ENCODE results near the gene TNP2. TPM values are rescaled to one million over a fixed set of nuclear protein-coding genes. Genes with fewer than 3 reads are reported as not detected.

The TNP2 gene
- total and polyA plus RNA-seq, 2 donors from 2014 or later = not detected

- intact Hi-C loops (cut with DNase I) = no loop called here
- H3K36me3 ChIP-seq (ENCODE audit: control insufficient read depth in 2 of 3, insufficient read depth in 3 of 3, low read length in 3 of 3) = no peaks in the 10 kb centered on the region
- DNase-seq = peak; percentile 87 to 95 (median 93)
- TF ChIP-seq CTCF (IDR thresholded peaks at IDR 0.05; ENCODE audit: borderline replicate concordance, extremely low read depth, insufficient read depth) = no peak
- H3K4me3 ChIP-seq (ENCODE audit: low read length in 3 of 3) = no peak overlapping the region
- no peaks in the 10 kb centered on the region for H3K27me3 ChIP-seq (ENCODE audit: control insufficient read depth, insufficient read depth, low read length)
- no peak overlapping the region for H3K9ac ChIP-seq (ENCODE audit: low read length in 3 of 3)
- H3K9me3 ChIP-seq (ENCODE audit: control insufficient read depth in 2 of 3, insufficient read depth in 1 of 3, low read length in 3 of 3) = no peaks in the 10 kb centered on the region
- no peak overlapping the region for H3K27ac ChIP-seq (ENCODE audit: low read depth in 2 of 2, low read length in 2 of 2)
- peaks cover 0 to 10% (median 6%) of the 10 kb centered on the region in 3 donors for H3K4me1 ChIP-seq (ENCODE audit: control insufficient read depth in 2 of 3, insufficient read depth in 2 of 3, low read depth in 1 of 3, low read length in 3 of 3)
- FAIRE-seq = no peak
Measured at GRCh38 chr16:11315510-11315909, 46.4 kb upstream of the TNP2 start.

GRCh38 chr16:11314309-11314894, 45.3 kb upstream of the TNP2 start:
- FAIRE-seq = no peak
- no peak for TF ChIP-seq CTCF (IDR thresholded peaks at IDR 0.05; ENCODE audit: borderline replicate concordance, extremely low read depth, insufficient read depth)
- Histone ChIP-seq H3K27me3 (ENCODE audit: control insufficient read depth, insufficient read depth, low read length) (no peaks in the 10 kb centered on the region), H3K9me3 (ENCODE audit: control insufficient read depth in 2 of 3, insufficient read depth in 1 of 3, low read length in 3 of 3) (no peaks in the 10 kb centered on the region), H3K4me3 (ENCODE audit: low read length in 3 of 3) (no peak overlapping the region), H3K36me3 (ENCODE audit: control insufficient read depth in 2 of 3, insufficient read depth in 3 of 3, low read length in 3 of 3) (no peaks in the 10 kb centered on the region), H3K27ac (ENCODE audit: low read depth in 2 of 2, low read length in 2 of 2) (no peak overlapping the region), H3K4me1 (ENCODE audit: control insufficient read depth in 2 of 3, insufficient read depth in 2 of 3, low read depth in 1 of 3, low read length in 3 of 3) (peaks cover 0 to 15% (median 6%) of the 10 kb centered on the region in 3 donors), H3K9ac (ENCODE audit: low read length in 3 of 3) (no peak overlapping the region)
- intact Hi-C loops (cut with DNase I) = no loop called here
- DNase-seq = no peak

- H3K27me3 ChIP-seq (ENCODE audit: control insufficient read depth, insufficient read depth, low read length) = no peaks in the 10 kb centered on the region
- H3K27ac ChIP-seq (ENCODE audit: low read depth in 2 of 2, low read length in 2 of 2) = no peak overlapping the region
- DNase-seq (no peak), FAIRE-seq (no peak)
- peaks cover 0 to 19% (median 6%) of the 10 kb centered on the region in 3 donors for H3K4me1 ChIP-seq (ENCODE audit: control insufficient read depth in 2 of 3, insufficient read depth in 2 of 3, low read depth in 1 of 3, low read length in 3 of 3)
- no peak overlapping the region for H3K9ac ChIP-seq (ENCODE audit: low read length in 3 of 3)
- H3K9me3 ChIP-seq (ENCODE audit: control insufficient read depth in 2 of 3, insufficient read depth in 1 of 3, low read length in 3 of 3) = no peaks in the 10 kb centered on the region
- H3K4me3 ChIP-seq (ENCODE audit: low read length in 3 of 3) = no peak overlapping the region
- no peak for TF ChIP-seq CTCF (IDR thresholded peaks at IDR 0.05; ENCODE audit: borderline replicate concordance, extremely low read depth, insufficient read depth)
- no peaks in the 10 kb centered on the region for H3K36me3 ChIP-seq (ENCODE audit: control insufficient read depth in 2 of 3, insufficient read depth in 3 of 3, low read length in 3 of 3)
- intact Hi-C loops (cut with DNase I) = no loop called here
Measured at GRCh38 chr16:11313493-11314308, 44.6 kb upstream of the TNP2 start.

Measured in kidney (tissue), 14 donors.